Fibroblast of lung (primary cell): Measurements from ENCODE around the gene ASPN. TPM values are rescaled to one million over a fixed set of nuclear protein-coding genes. Genes with fewer than 3 reads are reported as not detected.
"Not testable (repeated sequence)": the region's sequence is repeated elsewhere in the genome, so short reads cannot be mapped to it uniquely, and the experiment has no call there.

ENCODE experiments used
- DNase-seq, 2 donors: peaks; one replicate each; pipeline versions ENCODE4 v3.0.0 to v3.0.0-alpha.2; 2010; ENCODE audit warnings: low read depth in 2 of 2
- H2AFZ ChIP-seq: 2 replicates; pipeline ENCODE4 v1.5.1; 2012; ENCODE audit warnings: low read length, control low read depth, inconsistent platforms
- H3K27ac ChIP-seq: 2 replicates; pipeline ENCODE4 v1.5.1; 2011; ENCODE audit warnings: low read length, control low read depth; ENCODE audit not compliant: insufficient read depth
- H3K27me3 ChIP-seq: 2 replicates; pipeline ENCODE4 v1.5.1; 2011; ENCODE audit warnings: mild to moderate bottlenecking, low read length; ENCODE audit not compliant: control insufficient read depth, insufficient read depth
- H3K36me3 ChIP-seq: 2 replicates; pipeline ENCODE4 v1.5.1; 2011; ENCODE audit warnings: low read length; ENCODE audit not compliant: control insufficient read depth, insufficient read depth
- H3K4me1 ChIP-seq: 2 replicates; pipeline ENCODE4 v1.5.1; 2011; ENCODE audit warnings: low read length; ENCODE audit not compliant: control insufficient read depth, insufficient read depth; ENCODE audit errors: extremely low read depth
- H3K4me2 ChIP-seq: 2 replicates; pipeline ENCODE4 v1.5.1; 2011; ENCODE audit warnings: low read length, control low read depth; ENCODE audit not compliant: insufficient read depth; ENCODE audit errors: extremely low read depth
- H3K4me3 ChIP-seq, 4 experiments: fragments of 200-600 bp in 1 of 4; sonication (generic) in 1 of 4; replicated peaks in 1 of 4; 2 replicates each; pipeline ENCODE4 v1.5.1; 2011 to 2016; ENCODE audit warnings: low read length in 4 of 4, low read depth in 3 of 4, mild to moderate bottlenecking in 3 of 4, control low read depth in 2 of 4, inconsistent platforms in 1 of 4, mixed read lengths in 1 of 4; ENCODE audit not compliant: insufficient read depth in 1 of 4; ENCODE audit errors: control extremely low read depth in 1 of 4
- H3K79me2 ChIP-seq: 2 replicates; pipeline ENCODE4 v1.5.1; 2012; ENCODE audit warnings: mild to moderate bottlenecking, low read length, inconsistent platforms; ENCODE audit not compliant: control insufficient read depth, insufficient read depth
- H3K9ac ChIP-seq: 2 replicates; pipeline ENCODE4 v1.5.1; 2011; ENCODE audit warnings: mild to moderate bottlenecking, low read length, control low read depth; ENCODE audit not compliant: insufficient read depth
- H3K9me3 ChIP-seq: 2 replicates; pipeline ENCODE4 v1.5.1; 2012; ENCODE audit warnings: low read depth, low read length; ENCODE audit not compliant: control insufficient read depth, insufficient read depth
- H4K20me1 ChIP-seq: 2 replicates; pipeline ENCODE4 v1.5.1; 2011; ENCODE audit warnings: low read length; ENCODE audit not compliant: control insufficient read depth, insufficient read depth; ENCODE audit errors: extremely low read depth
- CTCF ChIP-seq, 2 donors: IDR thresholded peaks in 1 of 2; conservative IDR thresholded peaks in 1 of 2; 1 replicate in 1 of 2; 2 replicates in 1 of 2; pipeline ENCODE4 v1.5.1; 2011 to 2012; ENCODE audit warnings: low read length in 2 of 2, control low read depth in 1 of 2, inconsistent platforms in 1 of 2, low read depth in 1 of 2, mild to moderate bottlenecking in 1 of 2
- EZH2 ChIP-seq: IDR thresholded peaks from 2 replicates; pipeline ENCODE4 v1.5.1; 2012; ENCODE audit warnings: low read length, control low read depth, mild to moderate bottlenecking; ENCODE audit errors: missing control alignments
- polyA plus RNA-seq, 2 donors: library from polyadenylated mRNA; depleted of rRNA in 1 of 2; stranded (reverse) in 1 of 2; unstranded in 1 of 2; fragments of >200 nt; gene quantifications; 2 replicates each; pipeline ENCODE4 v1.2.1, GENCODE V29; 2011 to 2012; ENCODE audit warnings: missing spikeins in 1 of 2
- total RNA-seq: library from RNA; depleted of rRNA; stranded (reverse); fragments of >200 nt; gene quantifications from 2 replicates; pipeline ENCODE4 v1.2.1, GENCODE V29; 2014

ASPN gene
- total and polyA plus RNA-seq, 2 donors (not counting 1 experiment from before 2014, with no cell fraction given), result 5.5 to 10.4 TPM

GRCh38 chr9:92414566-92414965 lies 67.7 kb downstream of the ASPN start:
- no peak overlapping the region for H3K9ac ChIP-seq
- DNase-seq, result peak in 1 of 2 donors; percentile 50

GRCh38 chr9:92411157-92411556 lies 71.1 kb downstream of the ASPN start:
- H3K9me3 ChIP-seq, H3K79me2 ChIP-seq, H3K4me3 ChIP-seq, H3K9ac ChIP-seq, DNase-seq, H4K20me1 ChIP-seq, H3K4me2 ChIP-seq, H2AFZ ChIP-seq, H3K4me1 ChIP-seq, H3K27me3 ChIP-seq, H3K27ac ChIP-seq, H3K36me3 ChIP-seq: not testable (repeated sequence)

More at GRCh38 chr9:92414566-92414965, 67.7 kb downstream of the ASPN start:
- Histone ChIP-seq H3K4me1 (peaks cover 4% of the 10 kb centered on the region), H3K27me3 (no peaks in the 10 kb centered on the region), H4K20me1 (no peaks in the 10 kb centered on the region), H3K4me3 (no peak overlapping the region), H3K36me3 (no peaks in the 10 kb centered on the region), H3K79me2 (no peaks in the 10 kb centered on the region), H3K9me3 (no peaks in the 10 kb centered on the region), H3K27ac (no peak overlapping the region), H2AFZ (no peak overlapping the region), H3K4me2 (no peak overlapping the region)
- TF ChIP-seq EZH2, result no peak
- TF ChIP-seq CTCF (conservative IDR thresholded peaks at IDR 0.05 in 1 of 2, IDR thresholded peaks at IDR 0.05 in 1 of 2; ENCODE audit: low read depth in 1 of 2, low read length in 2 of 2), result no peak

GRCh38 chr9:92408747-92409478 lies 73.4 kb downstream of the ASPN start:
- Histone ChIP-seq H3K4me1 (peaks cover 6% of the 10 kb centered on the region), H3K36me3 (no peaks in the 10 kb centered on the region), H3K4me3 (no peak overlapping the region), H2AFZ (no peak overlapping the region), H3K9me3 (no peaks in the 10 kb centered on the region), H3K27me3 (no peaks in the 10 kb centered on the region), H3K27ac (no peak overlapping the region), H3K4me2 (no peak overlapping the region), H3K79me2 (no peaks in the 10 kb centered on the region), H3K9ac (no peak overlapping the region), H4K20me1 (no peaks in the 10 kb centered on the region)
- TF ChIP-seq CTCF (conservative IDR thresholded peaks at IDR 0.05 in 1 of 2, IDR thresholded peaks at IDR 0.05 in 1 of 2; ENCODE audit: low read depth in 1 of 2, low read length in 2 of 2) (no peak), EZH2 (no peak)
- DNase-seq, result peak in 1 of 2 donors; percentile 18
